Stimulated activated CD8-positive, alpha-beta memory T cell treated with anti-CD3 and anti-CD28 coated beads, Interleukin-15, amount 100 ng/mL, for 4 hours (primary cell): ENCODE results near the gene SLC38A10.

Source experiments
- DNase-seq, 2 donors: peaks; one replicate each; pipeline ENCODE4 v3.0.0-alpha.2; 2020; ENCODE audit warnings: low read depth in 2 of 2

SLC38A10 gene

DNA sequence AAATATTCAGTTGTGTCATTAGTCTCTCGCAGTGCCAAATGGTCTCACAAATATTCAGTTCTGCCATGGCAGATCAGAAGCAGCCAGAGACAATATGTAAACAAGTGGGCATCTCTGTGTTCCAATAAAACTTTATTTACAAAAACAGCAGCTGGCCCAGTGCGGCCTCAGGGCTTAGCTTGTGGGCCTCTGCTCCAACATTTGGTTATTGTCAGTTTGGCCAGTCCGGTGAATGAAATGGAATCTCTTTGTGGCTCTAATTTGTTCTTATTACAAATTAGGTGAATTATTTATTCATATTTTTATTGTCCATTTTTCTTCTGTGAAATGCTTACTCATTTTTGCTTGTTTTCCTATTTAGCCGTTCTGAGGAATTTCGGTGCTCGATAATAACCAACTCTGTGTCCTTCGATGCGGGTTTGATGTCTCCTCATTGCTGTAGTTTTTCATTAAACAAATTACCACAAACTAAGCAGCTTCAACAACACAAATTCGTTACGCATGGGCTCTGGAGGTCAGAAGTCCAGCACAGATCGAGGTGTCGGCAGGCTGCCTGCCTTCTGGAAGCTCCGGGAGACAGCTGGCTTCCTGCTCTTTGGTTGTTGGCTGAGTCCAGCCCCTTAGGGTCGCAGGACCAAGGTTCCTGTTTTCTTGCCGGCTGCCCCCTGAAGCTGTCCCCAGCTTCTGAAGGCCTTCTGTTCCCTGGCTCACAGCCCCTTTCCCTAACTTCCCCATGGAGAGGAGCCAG lies 4.1 kb upstream of the SLC38A10 start:
- DNase-seq: no peak

DNA sequence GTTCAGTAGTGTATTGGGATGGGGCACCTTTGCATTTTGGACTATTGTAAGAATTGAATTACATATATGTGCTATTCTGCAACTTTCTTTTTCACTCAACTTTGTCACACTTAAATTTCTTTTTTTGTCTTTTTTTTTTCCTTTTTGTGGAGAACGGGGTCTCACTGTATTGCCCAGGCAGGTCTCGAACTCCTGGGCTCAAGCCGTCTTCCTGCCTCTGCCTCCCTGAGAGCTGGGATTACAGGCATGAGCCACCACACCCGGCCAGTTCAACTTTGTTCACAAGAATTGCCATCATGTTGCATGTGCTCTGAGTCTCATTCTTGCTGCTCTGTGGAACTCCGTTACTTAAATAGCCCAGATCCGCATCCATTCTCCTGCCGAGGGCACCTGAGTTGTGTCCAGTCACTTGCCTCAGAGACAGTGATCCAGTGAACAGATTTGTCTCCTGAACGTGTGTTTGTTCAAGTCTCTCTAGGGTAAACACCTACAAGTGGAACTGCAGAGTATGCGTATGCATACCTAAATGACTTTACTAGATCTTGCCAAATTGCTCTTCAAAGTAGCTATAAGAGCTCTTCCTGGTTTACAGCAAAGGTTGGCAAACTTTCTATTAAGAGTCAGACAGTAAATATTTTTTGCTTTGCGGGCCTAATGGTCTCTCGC lies 3.4 kb upstream of the SLC38A10 start:
- no peak for DNase-seq

DNA sequence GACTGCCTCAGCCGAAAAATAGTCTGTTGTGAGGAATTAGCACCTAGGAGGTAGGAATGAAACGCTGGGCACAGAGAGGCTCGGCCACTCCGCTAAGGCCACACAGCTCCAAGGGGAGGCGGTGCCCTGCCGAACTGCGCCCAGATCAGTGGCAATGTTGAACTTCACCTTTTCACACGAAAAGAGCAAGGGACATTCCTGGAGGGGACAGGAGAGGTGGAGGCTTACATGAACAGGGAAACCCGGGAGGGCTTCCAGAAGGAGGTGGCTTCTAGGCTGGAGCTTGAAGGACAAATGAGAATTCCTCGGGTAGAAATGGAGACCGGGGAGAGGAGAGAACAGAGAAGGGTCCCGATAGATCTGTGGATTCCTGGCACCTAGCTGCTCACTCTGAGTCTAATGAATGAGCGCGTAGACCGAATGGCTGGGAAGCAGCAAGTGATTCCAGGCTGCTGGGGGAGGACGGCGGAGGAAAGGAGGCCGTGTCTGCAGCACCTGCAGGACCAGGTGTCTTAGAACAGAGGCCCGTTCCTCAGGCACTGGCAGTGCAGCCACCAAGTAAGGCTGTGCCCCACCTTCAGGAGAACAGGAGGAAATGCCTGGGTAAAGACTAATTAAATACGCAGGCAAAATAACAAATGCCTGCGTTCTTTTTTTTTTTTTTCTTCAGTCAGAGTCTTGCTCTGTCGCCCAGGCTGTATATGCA lies 722 bp upstream of the SLC38A10 start:
- peak in 1 of 2 donors; percentile 26 for DNase-seq

GRCh38 chr17:81294512-81295030 lies 536 bp downstream of the SLC38A10 start:
- no peak for DNase-seq

- no peak for DNase-seq
Measured at GRCh38 chr17:81292450-81292849, 2.7 kb downstream of the SLC38A10 start.

DNA sequence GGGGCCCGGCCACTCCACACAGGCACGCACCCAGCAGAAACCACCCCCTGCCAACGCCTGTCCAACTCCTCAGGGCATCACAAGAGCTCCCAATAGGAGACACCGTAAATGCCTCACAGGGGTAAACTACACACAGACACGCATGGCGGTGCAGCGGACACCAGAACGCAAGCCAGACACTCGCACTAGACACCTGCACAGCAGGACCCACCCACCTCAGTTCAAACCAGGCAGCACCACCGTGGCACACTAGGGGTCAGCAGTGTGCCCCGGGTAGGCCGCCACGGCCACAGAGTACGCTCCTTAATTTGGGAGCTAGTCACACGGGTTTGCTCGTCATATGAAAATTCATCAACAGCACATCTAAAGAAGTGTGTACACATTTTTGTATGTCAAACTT lies 3.4 kb downstream of the SLC38A10 start:
- peak; percentile 45 to 49 for DNase-seq

DNA sequence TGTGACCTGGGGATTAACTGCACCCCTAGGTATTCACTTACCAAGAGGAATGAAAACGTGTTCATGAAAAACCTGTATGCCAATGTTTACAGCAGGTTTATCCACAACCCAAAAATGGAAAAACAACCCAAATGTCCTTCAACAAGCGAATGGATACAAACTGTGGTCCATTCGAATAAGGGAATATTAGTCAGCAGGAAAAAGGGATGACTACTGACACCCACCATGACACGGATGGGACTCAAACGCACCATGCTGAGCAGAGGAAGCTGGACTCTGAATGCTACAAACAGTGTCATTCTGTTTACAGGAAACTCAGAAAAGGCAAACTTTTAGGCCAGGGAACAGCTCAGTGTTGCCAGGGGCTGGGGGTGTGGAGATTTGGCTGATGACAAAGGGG lies 4.9 kb downstream of the SLC38A10 start:
- no peak for DNase-seq

- no peak for DNase-seq
Measured at GRCh38 chr17:81289627-81290026, 5.5 kb downstream of the SLC38A10 start.

DNA sequence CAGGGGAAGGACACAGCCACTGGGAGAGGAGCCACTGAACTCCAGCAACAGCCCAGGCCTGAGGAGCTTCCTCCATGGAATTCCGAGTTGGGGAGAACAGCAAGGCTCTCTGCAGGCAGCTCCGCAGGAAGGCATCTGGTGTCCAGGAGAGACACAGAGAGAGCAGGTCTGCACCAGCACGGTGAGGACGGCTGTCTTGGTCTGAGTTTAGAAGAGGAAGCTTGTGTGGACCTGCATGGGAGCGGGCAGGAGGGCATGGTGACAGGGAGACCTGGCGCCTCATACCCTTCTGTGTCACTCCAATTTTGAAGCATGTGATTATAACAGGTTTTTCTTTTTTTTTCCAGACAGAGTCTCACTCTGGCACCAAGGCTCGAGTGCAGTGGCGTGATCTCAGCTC lies 6.4 kb downstream of the SLC38A10 start:
- no peak for DNase-seq

- DNase-seq: no peak
Measured at GRCh38 chr17:81287741-81288430, 7.2 kb downstream of the SLC38A10 start.

DNA sequence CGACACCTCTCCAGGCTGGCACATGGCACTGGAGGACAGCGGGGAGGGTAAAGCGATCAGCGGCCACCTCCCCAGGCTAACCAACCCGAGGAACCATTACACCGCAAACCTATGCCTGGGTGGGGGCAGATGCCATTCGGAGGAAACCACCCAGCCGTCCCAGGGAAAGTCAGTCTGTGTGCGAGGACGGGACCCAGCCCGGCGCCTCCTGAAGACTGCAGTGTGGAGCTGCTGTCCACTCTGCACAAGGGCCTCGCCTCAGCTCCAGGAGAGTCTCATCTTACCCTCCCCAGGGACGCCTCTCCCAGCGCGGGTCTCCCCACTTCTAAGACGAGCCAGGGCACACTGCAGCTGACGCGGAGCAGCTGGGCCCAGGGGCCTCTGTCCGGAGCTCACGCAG lies 8.0 kb downstream of the SLC38A10 start:
- no peak for DNase-seq

DNA sequence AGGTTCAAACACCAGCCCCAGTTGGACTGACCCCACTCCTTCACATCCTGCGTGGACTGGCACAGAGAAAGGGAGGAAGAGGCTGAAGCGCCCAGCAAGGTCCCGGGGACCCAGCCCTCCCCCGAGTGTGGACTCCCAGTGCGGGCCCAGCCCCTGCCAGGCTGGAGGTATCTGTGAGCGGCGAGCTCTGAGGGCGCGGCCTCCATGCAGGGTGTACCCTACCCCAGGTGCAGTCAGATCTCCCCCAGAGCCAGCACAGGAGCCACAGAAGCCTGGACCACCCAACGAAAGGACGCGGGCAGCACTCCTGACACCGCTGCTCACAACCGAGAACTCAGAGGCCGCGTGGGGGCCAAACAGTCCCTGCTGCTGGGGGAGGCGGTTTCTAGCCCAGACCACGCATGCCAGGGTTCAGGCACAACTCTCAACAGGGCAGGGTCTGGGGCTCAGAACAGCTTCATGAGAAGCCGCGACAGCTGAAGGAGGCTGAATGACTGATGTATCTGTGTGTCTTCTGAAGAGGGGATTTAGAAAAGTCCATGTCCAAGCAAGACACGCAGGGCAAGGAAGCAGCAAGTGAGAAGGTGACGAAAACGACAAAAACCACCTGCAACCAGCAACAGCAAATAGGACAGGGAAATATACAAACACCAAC lies 8.5 kb downstream of the SLC38A10 start:
- no peak for DNase-seq

DNA sequence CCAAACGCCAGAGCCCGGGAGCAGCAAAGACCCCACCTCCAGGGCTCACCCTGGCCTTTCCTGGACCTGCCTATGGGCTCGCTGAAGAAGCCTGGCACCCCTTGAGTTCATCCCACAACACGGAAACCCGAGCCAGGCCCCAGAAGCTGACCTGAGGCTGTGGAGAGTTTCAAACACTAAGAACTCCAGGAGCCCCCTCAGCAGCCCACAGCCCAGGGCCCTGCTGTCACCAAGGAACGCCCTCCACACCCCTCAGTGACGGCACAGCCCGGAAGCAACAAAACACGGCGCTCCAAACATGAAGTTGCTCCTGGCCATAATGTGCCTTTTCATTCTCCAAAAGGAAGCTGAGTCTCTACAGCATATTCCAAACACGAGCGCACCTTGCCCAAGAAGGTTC lies 9.2 kb downstream of the SLC38A10 start:
- no peak for DNase-seq

- peak; percentile 19 to 28 for DNase-seq
Measured at GRCh38 chr17:81285179-81285878, 9.8 kb downstream of the SLC38A10 start.

- DNase-seq: no peak
Measured at GRCh38 chr17:81282876-81283275, 12.2 kb downstream of the SLC38A10 start.

GRCh38 chr17:81282141-81282540 lies 13.0 kb downstream of the SLC38A10 start:
- no peak for DNase-seq

GRCh38 chr17:81280571-81280970 lies 14.5 kb downstream of the SLC38A10 start:
- DNase-seq: no peak

DNA sequence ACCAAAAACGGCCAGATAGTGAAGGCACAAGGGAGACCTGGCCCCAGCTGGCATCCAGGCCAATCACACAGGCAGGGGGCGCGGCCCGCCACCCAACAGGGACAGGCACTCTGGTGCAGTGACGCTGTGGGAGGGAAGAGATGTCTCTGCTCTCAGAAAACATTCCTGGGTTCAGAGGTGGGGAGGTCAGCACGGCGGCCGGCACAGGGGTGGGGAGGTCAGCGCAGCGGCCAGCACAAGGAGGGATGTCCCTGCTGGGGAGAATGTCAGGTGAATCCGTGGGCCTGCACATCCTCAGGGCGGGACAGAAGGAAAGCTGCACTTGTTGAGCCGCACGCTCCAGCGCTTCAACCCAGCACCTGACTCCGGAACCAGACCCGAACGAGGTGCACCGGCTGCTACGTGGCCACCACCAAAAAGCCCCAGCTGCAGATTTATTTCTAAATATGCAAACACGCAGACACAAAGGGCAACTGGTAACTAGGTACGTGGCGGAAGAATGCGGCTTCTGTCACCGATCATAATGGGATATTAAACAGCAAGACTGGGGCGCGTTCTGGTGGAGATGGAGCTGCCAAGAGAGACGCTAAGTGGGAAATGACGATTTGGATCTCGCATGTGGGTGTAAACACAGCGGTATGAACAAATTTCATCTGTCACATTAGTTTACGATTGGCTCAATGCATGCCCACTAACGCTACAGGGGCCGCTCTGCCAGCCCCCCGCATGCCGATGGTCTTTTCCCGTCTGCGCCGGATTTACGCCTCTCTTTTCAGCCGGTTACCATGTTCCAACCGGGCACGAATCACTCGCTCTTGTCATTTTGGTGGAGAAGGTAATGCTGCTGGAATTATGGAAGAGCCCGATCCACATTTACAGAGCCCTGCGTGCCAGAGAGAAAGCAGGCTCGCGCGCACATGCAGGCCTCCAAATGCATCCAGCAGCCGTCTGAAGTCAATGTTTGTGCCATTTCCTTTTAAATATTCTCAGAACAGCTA lies 15.5 kb downstream of the SLC38A10 start:
- no peak for DNase-seq

DNA sequence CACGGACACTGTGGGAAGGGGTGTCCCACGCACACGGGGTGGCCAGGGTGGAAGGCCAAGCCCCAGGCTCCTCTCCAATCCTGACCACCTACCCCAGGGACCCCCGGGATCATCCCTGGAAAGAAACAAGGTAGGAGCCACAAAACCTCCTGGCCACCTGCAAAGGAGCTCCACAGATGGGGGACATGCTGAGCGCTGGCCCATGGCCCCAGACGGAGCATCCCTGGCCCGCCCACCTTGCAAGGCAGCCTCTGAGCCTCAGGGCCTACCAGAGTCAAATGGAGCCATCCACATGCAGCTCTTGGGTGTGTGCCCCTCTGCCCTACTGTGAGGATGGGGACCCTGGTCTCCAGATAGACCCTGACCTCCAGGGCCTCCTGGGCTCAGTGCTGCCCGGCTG lies 16.3 kb downstream of the SLC38A10 start:
- DNase-seq: no peak
